ENCODE measurements around the gene LRRTM4.

Gene LRRTM4

DNA sequence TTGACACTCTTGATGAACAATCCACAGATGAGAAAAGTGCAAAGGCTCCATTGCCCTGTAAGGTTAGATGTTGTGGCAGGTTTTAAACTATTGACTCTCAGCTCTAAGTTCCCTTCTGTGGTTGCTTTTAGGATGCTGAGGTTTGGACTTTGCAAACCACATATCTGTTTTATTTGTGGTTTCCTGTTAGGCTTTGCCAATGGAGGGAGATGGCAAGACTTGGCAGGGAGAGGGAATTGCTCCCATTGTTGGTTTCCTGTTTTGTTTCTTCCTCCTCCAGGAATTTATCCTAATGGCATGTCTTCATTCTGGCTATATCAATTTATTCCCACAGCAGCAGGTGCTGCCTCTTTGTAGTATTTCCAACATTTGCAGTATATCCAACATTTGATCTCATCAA is 772.3 kb downstream of the LRRTM4 start:
- H3K4me2 ChIP-seq (ENCODE audit: low read length) = no peak overlapping the region

GRCh38 chr2:76748581-76749296 is 773.4 kb downstream of the LRRTM4 start:
- Histone ChIP-seq H3K4me2 (ENCODE audit: low read length) (no peak overlapping the region), H4K20me1 (ENCODE audit: insufficient read depth, low read length) (no peaks in the 10 kb centered on the region), H3K79me2 (ENCODE audit: low read length) (no peaks in the 10 kb centered on the region), H3K4me1 (ENCODE audit: low read length) (no peaks in the 10 kb centered on the region), H3K9ac (ENCODE audit: low read length) (no peak overlapping the region), H3K27ac (ENCODE audit: low read length) (no peak overlapping the region), H3K4me3 (ENCODE audit: low read length) (no peak overlapping the region), H3K27me3 (ENCODE audit: low read depth, low read length) (no peaks in the 10 kb centered on the region), H3K9me3 (ENCODE audit: insufficient read depth, low read length) (no peaks in the 10 kb centered on the region), H3K36me3 (replicated peaks; ENCODE audit: low read depth, low read length) (no peaks in the 10 kb centered on the region), H2AFZ (ENCODE audit: low read depth, low read length) (no peak overlapping the region)
- TF ChIP-seq EZH2phosphoT487 (IDR thresholded peaks at IDR 0.05; ENCODE audit: low read depth) (no peak), CTCF (IDR thresholded peaks at IDR 0.05; ENCODE audit: low read depth, low read length) (no peak)

More for the DNA sequence above, 772.3 kb downstream of the LRRTM4 start:
- no peak overlapping the region for H3K27ac ChIP-seq (ENCODE audit: low read length)
- no peaks in the 10 kb centered on the region for H3K36me3 ChIP-seq (replicated peaks; ENCODE audit: low read depth, low read length)
- no peak overlapping the region for H2AFZ ChIP-seq (ENCODE audit: low read depth, low read length)
- no peaks in the 10 kb centered on the region for H3K4me1 ChIP-seq (ENCODE audit: low read length)
- no peaks in the 10 kb centered on the region for H3K79me2 ChIP-seq (ENCODE audit: low read length)
- H3K4me3 ChIP-seq (ENCODE audit: low read length) = no peak overlapping the region
- no peak overlapping the region for H3K9ac ChIP-seq (ENCODE audit: low read length)
- no peaks in the 10 kb centered on the region for H3K27me3 ChIP-seq (ENCODE audit: low read depth, low read length)
- H4K20me1 ChIP-seq (ENCODE audit: insufficient read depth, low read length) = no peaks in the 10 kb centered on the region
- TF ChIP-seq EZH2phosphoT487 (IDR thresholded peaks at IDR 0.05; ENCODE audit: low read depth) (no peak), CTCF (IDR thresholded peaks at IDR 0.05; ENCODE audit: low read depth, low read length) (no peak)
- H3K9me3 ChIP-seq (ENCODE audit: insufficient read depth, low read length) = no peaks in the 10 kb centered on the region

GRCh38 chr2:76745605-76746004 is 776.6 kb downstream of the LRRTM4 start:
- no peaks in the 10 kb centered on the region for H3K27me3 ChIP-seq (ENCODE audit: low read depth, low read length)
- H4K20me1 ChIP-seq (ENCODE audit: insufficient read depth, low read length) = no peaks in the 10 kb centered on the region
- H3K79me2 ChIP-seq (ENCODE audit: low read length) = no peaks in the 10 kb centered on the region
- H3K36me3 ChIP-seq (replicated peaks; ENCODE audit: low read depth, low read length) = no peaks in the 10 kb centered on the region
- H2AFZ ChIP-seq (ENCODE audit: low read depth, low read length) = no peak overlapping the region
- no peak overlapping the region for H3K4me2 ChIP-seq (ENCODE audit: low read length)
- no peak for TF ChIP-seq EZH2phosphoT487 (IDR thresholded peaks at IDR 0.05; ENCODE audit: low read depth)
- no peak for TF ChIP-seq CTCF (IDR thresholded peaks at IDR 0.05; ENCODE audit: low read depth, low read length)
- no peaks in the 10 kb centered on the region for H3K4me1 ChIP-seq (ENCODE audit: low read length)
- no peak overlapping the region for H3K4me3 ChIP-seq (ENCODE audit: low read length)
- H3K27ac ChIP-seq (ENCODE audit: low read length) = no peak overlapping the region
- no peak overlapping the region for H3K9ac ChIP-seq (ENCODE audit: low read length)
- no peaks in the 10 kb centered on the region for H3K9me3 ChIP-seq (ENCODE audit: insufficient read depth, low read length)

DNA sequence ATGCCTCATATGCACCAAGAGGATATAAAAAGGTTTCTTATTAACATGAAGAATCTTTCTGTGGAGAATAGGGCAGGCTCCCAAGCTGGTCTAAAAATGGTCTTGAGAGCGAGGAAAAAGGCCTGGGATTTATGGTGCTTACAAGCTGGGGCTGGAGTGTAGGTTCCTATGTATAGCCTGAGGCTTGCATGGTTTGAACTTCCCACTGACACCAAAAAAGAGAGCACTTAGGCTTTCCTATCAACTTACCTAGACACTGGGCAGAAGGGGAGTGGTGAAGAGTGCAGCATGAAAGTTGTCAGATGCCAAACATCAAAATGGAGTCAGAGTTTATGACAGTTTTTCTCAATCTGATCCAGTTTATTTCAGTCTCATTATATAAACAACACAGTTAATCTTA is 784.6 kb downstream of the LRRTM4 start:
- no peaks in the 10 kb centered on the region for H3K4me1 ChIP-seq (ENCODE audit: low read length)
- no peak overlapping the region for H3K4me3 ChIP-seq (ENCODE audit: low read length)
- H3K9ac ChIP-seq (ENCODE audit: low read length) = no peak overlapping the region
- no peaks in the 10 kb centered on the region for H3K36me3 ChIP-seq (replicated peaks; ENCODE audit: low read depth, low read length)
- H3K4me2 ChIP-seq (ENCODE audit: low read length) = no peak overlapping the region
- H3K9me3 ChIP-seq (ENCODE audit: insufficient read depth, low read length) = no peaks in the 10 kb centered on the region
- TF ChIP-seq EZH2phosphoT487 (IDR thresholded peaks at IDR 0.05; ENCODE audit: low read depth) (no peak), CTCF (IDR thresholded peaks at IDR 0.05; ENCODE audit: low read depth, low read length) (no peak)
- H3K27ac ChIP-seq (ENCODE audit: low read length) = no peak overlapping the region
- H3K79me2 ChIP-seq (ENCODE audit: low read length) = no peaks in the 10 kb centered on the region
- no peaks in the 10 kb centered on the region for H4K20me1 ChIP-seq (ENCODE audit: insufficient read depth, low read length)
- H2AFZ ChIP-seq (ENCODE audit: low read depth, low read length) = no peak overlapping the region
- H3K27me3 ChIP-seq (ENCODE audit: low read depth, low read length) = no peaks in the 10 kb centered on the region

Measured in OCI-LY3 (cell line).